KMS-11 (cell line): ENCODE results near the gene PCSK5.

Experiments used
- H2AFZ ChIP-seq: fragments of 200-600 bp; sonication (generic); 2 replicates; pipeline ENCODE4 v1.6.1; 2016; ENCODE audit warnings: antibody characterized with exemption, mixed run types, low read depth
- H3K27ac ChIP-seq: fragments of 200-600 bp; sonication (generic); 2 replicates; pipeline ENCODE4 v1.6.1; 2016; ENCODE audit warnings: mild to moderate bottlenecking, mixed run types
- H3K27me3 ChIP-seq: fragments of 200-600 bp; sonication (generic); 2 replicates; pipeline ENCODE4 v1.6.1; 2017; ENCODE audit warnings: mild to moderate bottlenecking, low read depth, mixed run types, moderate library complexity; ENCODE audit not compliant: insufficient read depth
- H3K36me3 ChIP-seq: fragments of 200-600 bp; sonication (generic); 2 replicates; pipeline ENCODE4 v1.6.1; 2017; ENCODE audit warnings: mild to moderate bottlenecking, mixed run types; ENCODE audit not compliant: insufficient read depth
- H3K4me1 ChIP-seq: fragments of 200-600 bp; sonication (generic); 2 replicates; pipeline ENCODE4 v1.6.1; 2016; ENCODE audit warnings: mild to moderate bottlenecking, low read depth, mixed run types; ENCODE audit not compliant: poor library complexity, severe bottlenecking
- H3K4me2 ChIP-seq: fragments of 200-600 bp; sonication (generic); 2 replicates; pipeline ENCODE4 v1.7.0; 2016; ENCODE audit warnings: mild to moderate bottlenecking, mixed run types
- H3K4me3 ChIP-seq: fragments of 200-600 bp; sonication (generic); IDR thresholded peaks from 2 replicates; pipeline ENCODE4 v1.6.1; 2017; ENCODE audit warnings: low read depth, low read length, mixed read lengths; ENCODE audit not compliant: insufficient read depth
- H3K79me2 ChIP-seq: fragments of 200-600 bp; sonication (generic); 2 replicates; pipeline ENCODE4 v1.6.1; 2016; ENCODE audit warnings: low read depth, mixed run types; ENCODE audit not compliant: insufficient read depth
- H3K9ac ChIP-seq: fragments of 200-600 bp; sonication (generic); 2 replicates; pipeline ENCODE4 v1.6.1; 2016; ENCODE audit warnings: mild to moderate bottlenecking, mixed run types
- H4K20me1 ChIP-seq: fragments of 200-600 bp; sonication (generic); 2 replicates; pipeline ENCODE4 v1.6.1; 2016; ENCODE audit warnings: mild to moderate bottlenecking, mixed run types; ENCODE audit not compliant: insufficient read depth
- CTCF ChIP-seq: fragments of 200-600 bp; sonication (generic); conservative IDR thresholded peaks from 2 replicates; pipeline ENCODE4 v1.6.1; 2017; ENCODE audit warnings: low read depth, mild to moderate bottlenecking, antibody characterized with exemption, low read length, moderate library complexity, mixed read lengths

Gene PCSK5

GRCh38 chr9:76379494-76379893, 489.0 kb downstream of the PCSK5 start:
- H3K4me2 ChIP-seq = no peak overlapping the region
- no peak overlapping the region for H3K27ac ChIP-seq
- no peaks in the 10 kb centered on the region for H4K20me1 ChIP-seq
- no peak overlapping the region for H3K4me3 ChIP-seq
- no peak overlapping the region for H3K9ac ChIP-seq
- H3K4me1 ChIP-seq = peaks cover 28% of the 10 kb centered on the region
- H3K27me3 ChIP-seq = no peaks in the 10 kb centered on the region
- no peaks in the 10 kb centered on the region for H3K79me2 ChIP-seq
- no peak for TF ChIP-seq CTCF
- no peaks in the 10 kb centered on the region for H3K36me3 ChIP-seq
- H2AFZ ChIP-seq = no peak overlapping the region

- H4K20me1 ChIP-seq = no peaks in the 10 kb centered on the region
- TF ChIP-seq CTCF = no peak
- H3K27me3 ChIP-seq = no peaks in the 10 kb centered on the region
- H3K27ac ChIP-seq = no peak overlapping the region
- H2AFZ ChIP-seq = no peak overlapping the region
- H3K4me2 ChIP-seq = no peak overlapping the region
- no peak overlapping the region for H3K9ac ChIP-seq
- peaks cover 15% of the 10 kb centered on the region for H3K4me1 ChIP-seq
- H3K4me3 ChIP-seq = no peak overlapping the region
- peaks cover 40% of the 10 kb centered on the region for H3K79me2 ChIP-seq
- no peaks in the 10 kb centered on the region for H3K36me3 ChIP-seq
Observed at GRCh38 chr9:76390656-76391055, 500.2 kb downstream of the PCSK5 start.

- Histone ChIP-seq H3K79me2 (peaks cover 40% of the 10 kb centered on the region), H4K20me1 (no peaks in the 10 kb centered on the region), H3K36me3 (no peaks in the 10 kb centered on the region), H3K9ac (peak within 1 kb of the TSS; percentile 89), H3K4me3 (no peak within 1 kb of the TSS), H3K27me3 (no peaks in the 10 kb centered on the region), H3K4me1 (peaks cover 16% of the 10 kb centered on the region), H2AFZ (peak within 1 kb of the TSS; percentile 99), H3K27ac (peak within 1 kb of the TSS; percentile 79), H3K4me2 (peak within 1 kb of the TSS; percentile 73)
- 0 out of 2 replicates have a peak, but pooled peaks have one; percentile 12 for TF ChIP-seq CTCF
Observed at GRCh38 chr9:76394195-76394959, 503.9 kb downstream of the PCSK5 start, which contains the start of gene RFK. Gene RFK, minus strand, starts transcription at chr9:76394426. Its CDS starts 255 bp downstream, at chr9:76394171.

GRCh38 chr9:76394960-76395252, 504.4 kb downstream of the PCSK5 start:
- TF ChIP-seq CTCF = 0 out of 2 replicates have a peak, but pooled peaks have one; percentile 2
- Histone ChIP-seq H3K4me3 (no peak overlapping the region), H3K36me3 (no peaks in the 10 kb centered on the region), H3K79me2 (peaks cover 38% of the 10 kb centered on the region), H3K4me1 (peaks cover 14% of the 10 kb centered on the region), H3K4me2 (peak overlapping the region; percentile 73), H4K20me1 (no peaks in the 10 kb centered on the region), H3K27me3 (no peaks in the 10 kb centered on the region), H3K9ac (peak overlapping the region; percentile 89), H2AFZ (peak overlapping the region; percentile 99), H3K27ac (peak overlapping the region; percentile 79)
